Mesodermal cell (in vitro differentiated cells): ENCODE measurements around the gene ROR2.

Source experiments
- H3K27ac ChIP-seq: 2 replicates; pipeline ENCODE4 v1.7.0; 2013; ENCODE audit warnings: mild to moderate bottlenecking, low read depth, low read length, moderate library complexity; ENCODE audit not compliant: severe bottlenecking
- H3K36me3 ChIP-seq: 2 replicates; pipeline ENCODE4 v1.7.1; 2013; ENCODE audit warnings: mild to moderate bottlenecking, low read length, moderate library complexity; ENCODE audit not compliant: control insufficient read depth, insufficient read depth
- H3K4me1 ChIP-seq: one replicate; pipeline ENCODE4 v1.7.1; 2013; ENCODE audit warnings: mild to moderate bottlenecking, low read length; ENCODE audit not compliant: insufficient read depth, control insufficient read depth, poor library complexity, severe bottlenecking
- H3K4me3 ChIP-seq: 2 replicates; pipeline ENCODE4 v1.7.0; 2013; ENCODE audit warnings: low read length, control low read depth, mild to moderate bottlenecking; ENCODE audit not compliant: insufficient read depth, poor library complexity, severe bottlenecking; ENCODE audit errors: extremely low read depth
- H3K9me3 ChIP-seq: 2 replicates; pipeline ENCODE4 v1.7.1; 2013; ENCODE audit warnings: mild to moderate bottlenecking, low read length, moderate library complexity; ENCODE audit not compliant: control insufficient read depth
- WGBS, 2 experiments: methylation state at CpG; one replicate each; pipeline ENCODE4 v1.1.5; 2013; ENCODE audit warnings: missing lambda C conversion rate in 2 of 2; ENCODE audit not compliant: insufficient coverage in 2 of 2; 5-methylcytosine and 5-hydroxymethylcytosine counted together

Gene ROR2

DNA sequence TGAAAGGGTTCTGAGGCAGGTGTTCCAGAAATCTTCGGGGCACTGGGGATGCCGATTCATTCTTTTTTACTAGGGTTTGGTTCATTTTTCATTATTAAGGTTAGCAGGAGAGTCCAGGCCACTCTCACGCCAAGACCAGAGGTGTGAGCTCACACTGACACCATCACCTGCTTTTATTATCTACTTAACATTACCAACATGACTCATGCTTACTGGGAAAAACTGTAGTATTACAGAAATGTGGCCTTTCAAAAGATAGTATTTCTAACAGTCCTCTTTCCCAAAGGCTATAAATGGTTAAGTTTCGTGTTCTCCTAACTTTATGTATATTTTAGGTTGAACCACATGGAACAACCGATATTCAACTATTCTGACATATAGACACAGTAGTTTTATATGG, 222.1 kb downstream of the ROR2 start:
- no peaks in the 10 kb centered on the region for H3K4me1 ChIP-seq
- no CpG with 5 or more reads among the region's 5 CpGs for WGBS, 2 experiments

DNA sequence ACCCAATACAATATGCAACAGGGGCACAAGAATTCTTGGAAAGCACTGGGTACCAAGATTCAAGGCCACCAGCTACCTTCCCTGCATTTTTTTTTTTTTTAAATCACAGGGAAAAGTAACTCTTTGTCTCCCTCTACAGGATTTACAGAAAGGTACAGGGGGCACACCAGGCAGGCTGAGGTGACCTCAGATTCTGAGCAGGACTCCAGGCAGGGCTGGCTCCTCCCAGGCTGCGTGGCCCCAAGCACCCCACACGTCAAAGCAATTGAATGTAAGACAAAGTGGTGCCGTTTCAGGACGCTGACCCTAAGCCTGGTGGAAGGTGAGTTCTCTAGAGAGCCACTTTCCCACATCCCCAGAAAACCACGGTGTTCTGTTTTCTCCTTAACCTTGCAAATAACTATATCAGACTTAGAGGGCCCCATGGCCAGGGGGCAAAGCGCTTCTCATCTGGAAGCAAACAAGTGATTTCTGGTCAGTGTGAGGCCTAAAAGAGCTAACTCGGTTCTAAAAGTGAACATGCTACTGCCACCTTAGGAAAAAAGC, 222.6 kb downstream of the ROR2 start:
- H3K4me1 ChIP-seq, result no peaks in the 10 kb centered on the region
- no peak overlapping the region for H3K27ac ChIP-seq
- no peaks in the 10 kb centered on the region for H3K36me3 ChIP-seq
- 77 to 92% methylated on average over 2 of the region's 7 CpGs for WGBS, 2 experiments
- no peak overlapping the region for H3K4me3 ChIP-seq
- no peaks in the 10 kb centered on the region for H3K9me3 ChIP-seq

More for the DNA sequence above, 222.1 kb downstream of the ROR2 start:
- Histone ChIP-seq H3K36me3 (no peaks in the 10 kb centered on the region), H3K4me3 (no peak overlapping the region), H3K27ac (no peak overlapping the region), H3K9me3 (no peaks in the 10 kb centered on the region)

DNA sequence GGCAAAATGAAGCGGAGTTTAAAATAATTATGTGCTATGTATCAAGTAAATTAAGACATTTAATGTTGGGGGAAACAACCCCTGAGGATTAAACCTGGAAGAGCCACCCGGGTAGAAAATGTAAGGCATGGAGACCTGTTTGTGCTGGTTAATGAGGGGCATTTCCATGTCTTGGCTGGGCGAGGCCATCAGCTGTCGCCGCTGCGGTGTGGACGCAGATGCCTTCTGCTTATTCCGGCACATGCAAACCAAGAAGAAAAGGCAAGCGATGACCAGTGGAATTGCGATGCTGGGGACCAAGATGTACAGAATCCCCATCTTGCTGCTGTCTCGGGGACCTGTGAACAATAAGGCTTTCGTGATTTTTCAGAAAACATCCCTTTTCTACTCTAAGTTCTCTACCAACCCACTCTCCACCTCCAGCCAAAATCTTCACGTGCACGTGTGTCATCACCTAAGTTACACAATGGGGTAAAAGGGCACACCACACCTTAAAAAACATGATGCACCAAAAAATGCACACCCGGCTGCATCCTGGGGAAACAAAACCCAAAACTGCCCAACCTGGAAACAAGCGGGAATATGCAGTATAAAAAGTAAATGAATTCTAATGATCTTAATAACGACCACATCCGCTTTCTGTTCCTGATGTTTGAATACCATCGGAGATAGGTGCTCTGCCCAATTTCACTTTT, 223.5 kb downstream of the ROR2 start:
- no peak overlapping the region for H3K4me3 ChIP-seq
- no peak overlapping the region for H3K27ac ChIP-seq
- no peaks in the 10 kb centered on the region for H3K36me3 ChIP-seq
- H3K9me3 ChIP-seq, result no peaks in the 10 kb centered on the region
- no peaks in the 10 kb centered on the region for H3K4me1 ChIP-seq
- 93 to 98% methylated on average over 12 to 16 of the region's 19 CpGs for WGBS, 2 experiments

DNA sequence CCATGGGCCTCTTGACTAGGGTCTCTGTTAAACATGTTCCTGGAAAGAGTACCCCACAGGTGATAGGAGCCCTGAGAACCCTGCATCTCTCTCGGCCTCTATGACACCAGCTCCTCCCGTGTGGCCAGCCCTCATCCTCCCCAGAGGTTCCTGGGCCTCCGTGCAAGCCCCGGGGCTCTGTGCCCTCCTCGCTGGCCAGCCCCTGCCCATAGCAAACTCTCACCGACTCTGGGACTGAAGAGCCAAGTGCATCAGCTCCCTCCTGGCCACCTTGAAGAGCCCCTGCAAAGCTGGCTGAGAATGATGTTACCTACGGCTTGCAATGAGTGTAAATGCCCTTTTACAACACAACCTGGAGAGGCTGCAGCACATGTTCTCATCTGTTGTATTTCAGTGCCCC, 224.4 kb downstream of the ROR2 start:
- H3K4me3 ChIP-seq, result no peak overlapping the region

DNA sequence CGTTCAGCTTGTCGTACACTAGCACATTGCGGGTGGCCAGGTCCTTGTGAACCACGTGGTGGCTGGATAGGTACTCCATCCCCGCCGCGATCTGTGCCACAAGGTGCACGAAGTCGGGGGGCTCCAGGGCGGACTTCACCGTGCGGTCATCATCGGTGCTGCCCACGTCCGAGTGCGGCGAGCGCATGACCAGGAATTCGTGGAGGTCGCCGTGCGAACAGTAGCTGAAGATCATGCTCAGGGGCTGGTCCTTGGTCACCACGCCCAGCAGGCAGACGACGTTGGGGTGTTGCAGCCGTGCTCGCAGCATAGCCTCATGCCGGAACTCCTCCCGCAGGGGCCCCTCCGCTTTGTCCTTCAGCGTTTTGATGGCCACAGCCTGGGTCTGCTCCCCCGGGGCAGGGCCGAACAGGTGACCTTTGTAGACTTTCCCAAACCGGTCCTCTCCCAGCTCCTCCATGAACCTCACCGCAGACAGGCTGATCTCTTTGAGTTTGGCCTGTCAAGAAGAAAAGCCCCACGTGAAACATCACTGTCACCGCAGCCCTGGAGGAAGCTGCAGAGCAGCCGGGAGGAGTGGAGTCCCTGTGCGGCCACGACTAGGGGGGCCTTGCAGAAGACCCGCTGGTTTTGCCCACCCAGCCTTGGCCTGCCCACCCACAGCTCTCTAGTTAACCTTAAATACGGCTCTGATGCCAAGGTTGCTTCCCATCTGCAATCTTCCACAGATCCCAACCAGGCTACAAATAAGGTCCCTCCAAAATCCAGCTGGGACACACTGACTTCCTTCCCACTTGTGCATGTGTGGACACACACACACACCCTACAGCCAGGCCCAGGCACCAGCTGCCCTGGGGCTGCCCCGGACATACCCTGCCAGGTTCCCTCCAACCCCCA, 225.2 kb downstream of the ROR2 start:
- H3K4me1 ChIP-seq, result peaks cover 5% of the 10 kb centered on the region
- H3K4me3 ChIP-seq, result no peak overlapping the region
- no peak overlapping the region for H3K27ac ChIP-seq
- H3K9me3 ChIP-seq, result no peaks in the 10 kb centered on the region
- H3K36me3 ChIP-seq, result no peaks in the 10 kb centered on the region
- WGBS, 2 experiments, result 96 to 97% methylated on average over 40 to 42 of the region's 43 CpGs

More for the DNA sequence above, 224.4 kb downstream of the ROR2 start:
- no peaks in the 10 kb centered on the region for H3K36me3 ChIP-seq
- H3K27ac ChIP-seq, result no peak overlapping the region
- H3K4me1 ChIP-seq, result peaks cover 5% of the 10 kb centered on the region
- 97 to 98% methylated on average over 7 of the region's 7 CpGs for WGBS, 2 experiments
- H3K9me3 ChIP-seq, result no peaks in the 10 kb centered on the region

DNA sequence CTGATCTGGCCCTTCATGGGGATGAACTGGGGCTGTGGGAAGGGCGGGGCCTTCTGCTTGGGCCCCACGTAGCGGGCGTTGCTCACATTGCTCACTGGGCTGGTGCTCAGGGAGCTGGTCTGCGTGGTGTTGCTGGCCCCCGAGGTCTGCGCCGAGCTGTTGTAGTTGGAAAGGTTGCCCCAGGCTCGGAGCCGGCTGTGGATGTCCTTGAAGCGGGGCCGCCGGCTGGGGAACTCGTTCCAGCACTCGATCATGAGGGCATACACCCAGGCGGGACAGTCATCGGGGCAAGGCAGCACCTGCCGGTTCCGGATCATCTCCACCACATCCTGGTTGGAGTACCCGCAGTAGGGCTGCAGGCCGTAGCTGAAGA, 226.0 kb downstream of the ROR2 start:
- no peaks in the 10 kb centered on the region for H3K9me3 ChIP-seq
- H3K4me1 ChIP-seq, result peaks cover 5% of the 10 kb centered on the region
- WGBS, 2 experiments, result 92 to 97% methylated on average over 21 of the region's 21 CpGs
- H3K36me3 ChIP-seq, result no peaks in the 10 kb centered on the region
- no peak overlapping the region for H3K27ac ChIP-seq
- no peak overlapping the region for H3K4me3 ChIP-seq

DNA sequence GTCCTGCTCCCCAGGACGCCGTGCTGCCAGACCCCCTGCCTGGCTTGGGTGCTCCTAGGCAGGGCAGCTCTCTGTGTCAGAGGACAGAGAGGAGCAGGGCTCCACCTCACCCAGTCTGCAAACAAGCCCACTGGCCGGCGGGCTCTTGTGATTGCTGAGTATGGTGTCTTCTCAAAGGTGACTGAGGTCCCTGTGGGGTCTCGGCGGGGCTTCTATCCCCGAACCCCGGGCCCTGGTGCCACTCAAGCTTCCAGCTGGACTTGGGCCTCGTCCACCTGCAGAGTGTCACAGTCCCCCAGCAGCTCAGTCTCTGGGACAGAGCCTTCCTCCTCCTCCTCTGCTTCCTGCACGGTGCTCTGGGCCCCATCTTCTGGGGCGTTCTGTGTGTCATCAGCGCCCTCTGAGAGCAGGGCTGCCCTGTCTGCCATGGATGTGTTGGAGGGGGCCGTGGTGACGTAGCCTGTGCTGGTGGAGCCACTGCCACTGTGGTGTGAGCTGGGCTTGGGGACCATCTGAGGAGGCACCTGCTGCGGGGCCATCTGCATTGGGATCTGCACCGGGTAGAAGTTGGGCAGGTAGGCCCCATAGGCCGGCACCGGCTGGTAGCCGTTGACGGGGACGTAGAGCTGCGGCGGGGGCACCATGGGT, 226.5 kb downstream of the ROR2 start:
- peaks cover 5% of the 10 kb centered on the region for H3K4me1 ChIP-seq
- no peak overlapping the region for H3K27ac ChIP-seq
- H3K9me3 ChIP-seq, result no peaks in the 10 kb centered on the region
- 92 to 95% methylated on average over 16 to 18 of the region's 23 CpGs for WGBS, 2 experiments
- no peak overlapping the region for H3K4me3 ChIP-seq
- H3K36me3 ChIP-seq, result no peaks in the 10 kb centered on the region

DNA sequence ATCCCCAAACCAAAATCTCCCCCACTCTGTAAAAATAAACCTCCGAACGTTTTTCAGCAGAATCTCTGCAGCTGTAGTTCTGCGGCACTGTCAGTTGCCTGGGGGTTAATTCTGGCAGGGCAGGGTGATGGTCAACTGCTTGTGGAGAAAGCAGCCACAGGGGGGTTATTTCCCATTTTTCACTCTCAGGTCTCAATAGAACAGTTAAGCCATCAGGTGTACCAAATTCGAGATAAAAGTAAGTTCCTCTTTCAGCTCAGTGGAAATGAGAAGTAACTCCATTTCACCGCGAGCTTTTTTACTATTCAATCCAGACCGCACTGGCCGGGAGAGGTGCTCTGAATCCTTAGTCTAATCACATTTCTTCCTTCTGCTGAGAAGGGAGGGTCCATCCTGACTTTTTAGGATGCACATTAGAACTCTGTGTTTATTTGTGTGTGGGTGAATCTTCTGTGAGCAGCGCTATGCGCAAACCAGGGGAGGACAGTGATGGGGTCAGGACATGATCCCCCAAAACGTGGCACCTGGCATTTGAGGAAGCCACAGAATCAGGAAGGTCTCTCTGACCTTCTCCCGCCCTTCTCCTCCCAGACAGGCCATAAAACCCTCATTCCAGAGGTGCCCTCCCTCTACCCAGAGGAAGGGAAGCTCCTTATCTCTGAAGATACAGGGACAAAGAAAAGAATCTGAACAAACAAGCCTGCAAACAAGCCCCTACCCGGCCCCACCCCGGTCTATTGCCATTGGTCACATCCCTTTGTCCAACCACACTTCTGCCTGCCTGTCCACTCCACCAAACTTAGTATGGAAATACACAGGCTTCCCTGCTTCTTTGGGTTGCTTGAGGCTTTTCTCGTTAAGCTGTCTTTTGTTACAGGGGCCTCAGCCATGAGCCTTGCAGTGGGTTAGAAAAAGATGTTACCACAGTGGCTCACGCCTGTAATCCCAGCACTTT, 229.0 kb downstream of the ROR2 start:
- Histone ChIP-seq H3K27ac (no peak overlapping the region), H3K9me3 (peaks cover 6% of the 10 kb centered on the region), H3K4me1 (peaks cover 5% of the 10 kb centered on the region), H3K4me3 (no peak overlapping the region), H3K36me3 (no peaks in the 10 kb centered on the region)
- WGBS, 2 experiments, result 87 to 90% methylated on average over 10 to 13 of the region's 16 CpGs

DNA sequence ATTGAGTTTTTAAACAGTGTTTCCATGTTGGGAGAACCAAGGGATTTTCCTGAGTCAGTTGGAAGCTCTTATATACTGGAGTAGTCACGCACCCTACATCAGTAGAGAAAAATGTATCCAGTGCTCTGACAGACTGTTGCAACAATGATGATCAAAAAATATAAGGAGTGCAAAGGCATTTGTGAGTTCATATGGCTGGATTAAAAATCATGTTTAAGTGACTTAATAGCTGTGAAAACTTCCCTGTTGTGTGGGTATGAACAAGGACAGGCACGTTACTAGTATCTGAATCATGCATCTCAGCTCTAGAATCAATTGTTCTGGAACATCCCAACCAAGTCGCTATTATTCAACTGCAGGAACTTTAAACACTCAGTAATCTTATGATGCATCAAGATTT, 229.7 kb downstream of the ROR2 start:
- H3K4me3 ChIP-seq, result no peak overlapping the region
- WGBS, 2 experiments, result 94 to 100% methylated on average over 1 to 3 of the region's 3 CpGs
- peaks cover 5% of the 10 kb centered on the region for H3K4me1 ChIP-seq
- H3K9me3 ChIP-seq, result peaks cover 6% of the 10 kb centered on the region
- no peak overlapping the region for H3K27ac ChIP-seq
- no peaks in the 10 kb centered on the region for H3K36me3 ChIP-seq

DNA sequence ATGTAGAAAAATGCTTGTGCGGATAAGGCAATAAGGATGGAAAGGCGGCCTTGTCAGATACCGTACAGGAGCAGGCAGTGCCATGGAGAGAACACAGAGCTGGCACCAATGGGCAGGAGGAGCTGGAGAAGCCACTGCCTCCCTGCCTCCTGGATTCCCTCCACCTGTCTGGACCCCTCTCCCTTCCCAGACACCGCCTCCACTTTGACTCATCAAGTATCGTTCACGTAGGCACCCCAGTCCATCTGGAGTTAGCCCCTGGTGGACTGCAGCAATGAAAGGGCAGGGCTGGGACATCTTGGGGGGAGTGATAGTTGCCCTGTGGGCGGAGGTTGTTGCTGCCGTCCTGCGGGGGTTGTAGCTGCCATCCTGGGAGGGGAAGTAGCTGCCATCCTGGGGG, 232.0 kb downstream of the ROR2 start:
- Histone ChIP-seq H3K36me3 (no peaks in the 10 kb centered on the region), H3K27ac (no peak overlapping the region), H3K4me1 (peaks cover 5% of the 10 kb centered on the region), H3K4me3 (no peak overlapping the region), H3K9me3 (peaks cover 6% of the 10 kb centered on the region)
- 85 to 100% methylated on average over 3 to 5 of the region's 9 CpGs for WGBS, 2 experiments
